ENCODE data around the gene TPRG1.
"Not testable (repeated sequence)": the region's sequence is repeated elsewhere in the genome, so short reads cannot be mapped to it uniquely, and the experiment has no call there.

The TPRG1 gene

GRCh38 chr3:189322339-189322738, 150.6 kb downstream of the TPRG1 start:
- FAIRE-seq = no peak

- FAIRE-seq = no peak
These were observed 152.9 kb downstream of the TPRG1 start for GRCh38 chr3:189324538-189325138.

DNA sequence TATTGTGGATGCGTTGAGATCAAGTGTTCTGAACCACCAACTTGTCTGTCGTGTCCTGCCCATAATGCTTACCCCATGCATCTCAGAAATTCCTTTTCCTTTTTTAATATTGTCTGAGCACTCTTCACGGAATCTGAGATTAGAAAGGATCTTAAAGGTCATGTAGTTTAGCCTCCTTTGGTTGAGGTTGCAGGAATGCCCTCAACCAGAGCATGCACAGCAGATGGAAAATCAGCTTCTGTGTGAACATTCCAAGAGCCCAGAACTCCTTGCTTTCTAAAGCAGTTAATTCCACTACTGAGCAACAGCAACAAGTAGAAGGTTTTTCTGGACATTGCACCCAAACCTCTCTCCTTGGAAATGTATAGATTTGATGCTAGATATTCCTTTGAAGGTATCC, 153.7 kb downstream of the TPRG1 start:
- FAIRE-seq = no peak

- not testable (repeated sequence) for FAIRE-seq
These were observed 157.9 kb downstream of the TPRG1 start for GRCh38 chr3:189329630-189330029.

DNA sequence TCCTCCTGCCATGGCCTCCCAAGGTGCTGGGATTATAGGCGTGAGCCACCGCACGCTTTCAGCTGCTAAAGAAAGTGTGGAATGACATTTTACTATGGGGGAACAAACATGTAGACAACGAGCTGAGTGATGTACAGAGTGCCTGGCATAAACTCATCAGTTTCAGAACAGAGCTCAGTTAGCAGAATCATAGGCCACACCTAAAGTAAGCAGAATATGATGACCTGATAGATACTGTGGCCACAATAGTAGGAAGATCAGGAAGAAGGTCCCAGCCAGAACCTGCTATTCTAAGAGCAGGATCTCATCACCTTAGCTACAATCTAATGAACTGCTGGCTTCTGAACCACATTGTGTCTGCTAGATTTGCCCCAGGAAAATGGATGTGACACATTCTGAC, 158.3 kb downstream of the TPRG1 start:
- no peak for FAIRE-seq

DNA sequence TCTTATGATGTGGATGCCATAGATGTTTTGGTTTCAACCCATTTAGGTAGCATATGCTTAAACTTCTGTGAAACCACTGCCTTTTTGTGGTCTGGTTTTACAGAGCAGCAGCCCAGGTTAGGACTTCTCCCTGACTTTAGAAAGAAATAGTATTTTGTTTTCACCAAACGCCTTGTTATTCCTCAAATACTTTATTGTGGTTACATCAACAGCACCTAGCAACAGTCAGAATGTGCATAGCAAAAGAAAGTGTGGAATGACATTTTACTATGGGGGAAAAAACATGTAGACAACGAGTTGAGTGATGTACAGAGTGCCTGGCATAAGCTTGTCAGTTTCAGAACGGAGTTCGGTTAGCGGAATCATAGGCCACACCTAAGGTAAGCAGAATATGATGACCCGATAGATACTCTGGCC, 159.2 kb downstream of the TPRG1 start:
- no peak for FAIRE-seq

DNA sequence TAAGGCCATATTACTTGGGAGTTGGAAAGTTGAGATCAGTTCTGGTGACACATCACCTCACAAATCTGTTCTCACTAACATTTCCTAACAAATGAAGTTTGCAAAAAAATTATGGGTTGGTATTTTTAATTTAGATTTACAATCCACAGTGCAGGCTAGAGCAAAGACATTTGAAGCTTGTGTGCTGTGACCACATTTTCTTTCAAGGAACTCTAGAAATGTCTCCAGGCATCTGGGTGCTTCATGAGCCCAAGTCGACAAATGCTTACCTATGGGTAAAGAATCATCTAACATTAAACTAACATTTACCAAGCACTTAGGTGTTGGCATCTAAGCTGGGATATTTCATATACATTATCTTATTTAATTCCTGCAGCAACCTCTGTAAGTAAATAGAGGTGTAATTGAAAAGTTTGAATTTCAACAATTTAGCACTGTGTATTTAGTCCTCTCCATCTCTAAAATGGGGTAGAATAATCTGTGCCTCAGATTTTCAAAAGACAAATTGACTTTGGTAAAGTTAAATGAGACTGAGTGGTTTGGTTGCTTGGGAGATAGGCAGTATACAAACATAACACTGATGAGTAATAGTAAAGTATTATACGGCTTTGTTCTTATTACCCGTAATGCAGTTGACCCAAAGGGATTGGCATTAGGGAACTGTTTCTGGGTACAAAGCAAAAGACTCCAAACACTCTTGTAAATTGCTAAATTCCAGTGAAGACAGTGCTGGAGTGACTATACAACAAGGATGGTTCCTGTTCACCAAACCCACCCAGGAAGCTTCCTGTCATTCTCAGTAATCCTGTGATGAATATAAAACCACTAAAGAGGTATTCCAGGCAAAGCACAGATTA, 162.5 kb downstream of the TPRG1 start:
- no peak for FAIRE-seq

- FAIRE-seq = no peak
These were observed 165.9 kb downstream of the TPRG1 start for GRCh38 chr3:189337673-189338091.

GRCh38 chr3:189338366-189338765, 166.6 kb downstream of the TPRG1 start:
- FAIRE-seq = no peak

DNA sequence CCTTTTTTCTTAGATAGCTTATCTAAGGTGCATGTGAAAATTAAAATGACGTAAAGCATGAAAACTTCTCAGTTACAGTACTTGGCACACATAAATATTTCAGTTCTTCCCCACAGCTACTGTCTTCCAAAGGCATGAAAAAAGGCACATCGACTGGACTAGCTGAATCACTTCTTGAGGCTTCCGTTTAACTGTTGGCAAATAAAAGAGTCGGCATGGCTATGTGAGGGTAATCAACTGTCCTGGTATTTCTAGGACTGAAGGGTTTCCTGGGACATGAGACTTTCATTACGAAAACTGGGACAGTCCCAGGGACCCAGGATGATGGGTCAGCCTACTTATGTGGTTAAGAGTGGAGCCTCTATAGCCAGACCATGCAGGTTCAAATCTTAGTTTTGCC, 168.2 kb downstream of the TPRG1 start:
- no peak for FAIRE-seq

GRCh38 chr3:189340680-189341460, 169.1 kb downstream of the TPRG1 start:
- FAIRE-seq = no peak

DNA sequence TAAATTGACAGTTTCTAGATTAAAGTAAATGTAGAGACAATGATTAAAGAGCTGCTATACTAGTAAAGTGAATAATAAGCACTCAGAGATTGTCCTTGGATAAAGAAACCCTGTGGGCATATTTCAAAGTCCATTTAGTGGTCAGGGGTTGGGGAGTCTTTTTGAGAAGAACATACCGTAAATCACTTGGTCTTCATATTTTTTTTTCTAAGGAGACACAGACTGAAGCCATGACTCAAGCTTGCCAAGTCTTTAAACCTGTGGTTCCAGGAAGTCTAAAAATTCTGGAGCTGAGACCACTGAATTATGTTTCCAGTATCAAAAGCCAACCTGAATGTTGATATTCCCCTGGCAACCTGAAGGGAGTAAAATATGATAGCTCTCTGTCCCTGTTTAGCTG, 171.0 kb downstream of the TPRG1 start:
- FAIRE-seq = no peak

- FAIRE-seq = no peak
These were observed 173.2 kb downstream of the TPRG1 start for GRCh38 chr3:189344996-189345395.

GRCh38 chr3:189349772-189350171, 178.0 kb downstream of the TPRG1 start:
- FAIRE-seq = no peak

GRCh38 chr3:189353318-189353965, 181.7 kb downstream of the TPRG1 start:
- no peak for FAIRE-seq

GRCh38 chr3:189353988-189354889, 182.5 kb downstream of the TPRG1 start:
- no peak for FAIRE-seq

DNA sequence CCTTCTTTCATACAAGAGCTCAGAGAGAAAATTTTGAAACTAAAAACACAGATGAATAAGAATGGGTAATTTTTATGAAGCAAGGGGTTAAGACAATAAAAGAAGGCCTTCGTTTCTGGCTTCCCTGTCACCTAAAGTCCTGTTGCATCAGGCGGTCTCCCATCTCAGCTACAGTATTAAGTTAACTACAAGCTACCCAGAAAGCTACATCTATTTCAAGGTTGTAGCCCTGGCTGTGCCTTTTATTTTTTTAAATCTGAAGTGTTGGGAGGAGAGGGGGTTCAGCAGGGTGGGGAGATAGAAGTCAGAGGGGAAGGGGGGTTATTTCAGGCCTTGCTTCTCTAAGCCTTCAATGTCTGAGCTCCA, 183.3 kb downstream of the TPRG1 start:
- no peak for FAIRE-seq

GRCh38 chr3:189355481-189356201, 183.9 kb downstream of the TPRG1 start:
- FAIRE-seq = no peak

DNA sequence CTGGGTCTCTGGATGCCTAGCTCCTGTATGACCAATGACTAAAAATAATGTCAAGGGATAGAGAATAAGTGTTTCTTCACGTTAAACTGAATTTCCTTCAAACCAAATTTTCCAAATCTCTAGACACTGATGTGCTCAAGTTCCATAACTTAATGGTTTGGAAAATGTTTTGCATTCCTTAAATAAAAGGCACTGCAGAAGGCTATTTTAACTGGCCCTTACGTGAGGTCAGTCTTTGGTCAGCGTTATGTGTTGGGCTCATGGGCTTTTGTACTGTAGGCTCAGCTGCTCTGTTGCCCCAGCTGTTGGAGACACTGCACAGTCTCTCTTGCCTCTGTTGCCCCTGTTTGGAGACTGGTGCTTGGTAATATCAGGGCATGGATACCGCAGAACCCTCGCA, 188.5 kb downstream of the TPRG1 start:
- no peak for FAIRE-seq

DNA sequence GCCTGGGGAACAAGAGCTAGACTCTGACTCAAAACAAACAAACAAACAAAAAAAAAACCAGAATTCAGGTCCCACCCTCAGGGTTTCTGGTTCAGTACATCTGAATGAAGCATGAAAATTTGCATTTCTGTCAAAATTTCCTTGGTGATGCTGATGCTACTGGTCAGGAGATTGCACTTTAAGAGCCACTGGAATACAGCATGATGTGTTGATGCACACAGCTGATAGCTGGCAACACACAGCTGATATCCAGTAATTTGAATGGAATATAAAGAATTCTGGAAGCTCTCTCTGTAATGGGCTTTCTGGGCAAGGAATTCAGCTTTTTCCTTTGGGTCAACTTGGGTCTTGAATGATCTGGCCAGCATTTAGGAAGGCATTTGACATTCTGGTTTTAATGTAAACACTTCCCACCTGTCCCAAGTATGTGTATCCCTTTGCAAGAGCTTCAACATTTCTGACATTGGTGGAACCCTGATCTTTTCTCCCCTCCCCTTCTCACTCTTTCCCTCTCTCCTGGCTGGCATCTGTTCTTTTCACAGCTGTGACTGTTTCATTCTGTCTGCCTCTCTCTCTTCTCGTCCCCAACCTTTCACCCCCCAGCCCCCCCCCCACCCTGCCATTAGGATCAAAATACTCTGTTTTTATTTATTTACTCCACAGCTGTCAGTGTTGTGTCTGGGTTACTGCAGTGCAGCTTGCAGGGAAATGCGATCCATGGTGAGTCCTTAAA, 189.5 kb downstream of the TPRG1 start:
- no peak for FAIRE-seq

All from G401.6 (cell line).